Testis (tissue), 2 donors: ENCODE data around the gene ANGPTL2.

Experiments
- POLR2A ChIP-seq: fragments of 450-650 bp; IDR thresholded peaks from one replicate; pipeline ENCODE4 v1.6.1; 2017; ENCODE audit warnings: antibody characterized with exemption, mild to moderate bottlenecking, moderate library complexity
- TF ChIP-seq, protein P1 (sequence below), 3 experiments: fragments of 450-650 bp in 2 of 3; fragments of 200-600 bp in 1 of 3; sonication (generic) in 1 of 3; IDR thresholded peaks; one replicate each; pipeline ENCODE4 v1.5.1; 2016 to 2019; ENCODE audit warnings: antibody characterized with exemption in 3 of 3, mild to moderate bottlenecking in 2 of 3, moderate library complexity in 1 of 3

GRCh38 chr9:127129718-127130085 lies 7.3 kb upstream of the ANGPTL2 start:
- TF ChIP-seq, protein P1, sequence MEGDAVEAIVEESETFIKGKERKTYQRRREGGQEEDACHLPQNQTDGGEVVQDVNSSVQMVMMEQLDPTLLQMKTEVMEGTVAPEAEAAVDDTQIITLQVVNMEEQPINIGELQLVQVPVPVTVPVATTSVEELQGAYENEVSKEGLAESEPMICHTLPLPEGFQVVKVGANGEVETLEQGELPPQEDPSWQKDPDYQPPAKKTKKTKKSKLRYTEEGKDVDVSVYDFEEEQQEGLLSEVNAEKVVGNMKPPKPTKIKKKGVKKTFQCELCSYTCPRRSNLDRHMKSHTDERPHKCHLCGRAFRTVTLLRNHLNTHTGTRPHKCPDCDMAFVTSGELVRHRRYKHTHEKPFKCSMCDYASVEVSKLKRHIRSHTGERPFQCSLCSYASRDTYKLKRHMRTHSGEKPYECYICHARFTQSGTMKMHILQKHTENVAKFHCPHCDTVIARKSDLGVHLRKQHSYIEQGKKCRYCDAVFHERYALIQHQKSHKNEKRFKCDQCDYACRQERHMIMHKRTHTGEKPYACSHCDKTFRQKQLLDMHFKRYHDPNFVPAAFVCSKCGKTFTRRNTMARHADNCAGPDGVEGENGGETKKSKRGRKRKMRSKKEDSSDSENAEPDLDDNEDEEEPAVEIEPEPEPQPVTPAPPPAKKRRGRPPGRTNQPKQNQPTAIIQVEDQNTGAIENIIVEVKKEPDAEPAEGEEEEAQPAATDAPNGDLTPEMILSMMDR (IDR thresholded peaks at IDR 0.05) = no peak
- no peak for TF ChIP-seq POLR2A
